ENCODE data around the gene MSANTD2.
"Not testable (repeated sequence)": the region's sequence is repeated elsewhere in the genome, so short reads cannot be mapped to it uniquely, and the experiment has no call there.

The MSANTD2 gene

DNA sequence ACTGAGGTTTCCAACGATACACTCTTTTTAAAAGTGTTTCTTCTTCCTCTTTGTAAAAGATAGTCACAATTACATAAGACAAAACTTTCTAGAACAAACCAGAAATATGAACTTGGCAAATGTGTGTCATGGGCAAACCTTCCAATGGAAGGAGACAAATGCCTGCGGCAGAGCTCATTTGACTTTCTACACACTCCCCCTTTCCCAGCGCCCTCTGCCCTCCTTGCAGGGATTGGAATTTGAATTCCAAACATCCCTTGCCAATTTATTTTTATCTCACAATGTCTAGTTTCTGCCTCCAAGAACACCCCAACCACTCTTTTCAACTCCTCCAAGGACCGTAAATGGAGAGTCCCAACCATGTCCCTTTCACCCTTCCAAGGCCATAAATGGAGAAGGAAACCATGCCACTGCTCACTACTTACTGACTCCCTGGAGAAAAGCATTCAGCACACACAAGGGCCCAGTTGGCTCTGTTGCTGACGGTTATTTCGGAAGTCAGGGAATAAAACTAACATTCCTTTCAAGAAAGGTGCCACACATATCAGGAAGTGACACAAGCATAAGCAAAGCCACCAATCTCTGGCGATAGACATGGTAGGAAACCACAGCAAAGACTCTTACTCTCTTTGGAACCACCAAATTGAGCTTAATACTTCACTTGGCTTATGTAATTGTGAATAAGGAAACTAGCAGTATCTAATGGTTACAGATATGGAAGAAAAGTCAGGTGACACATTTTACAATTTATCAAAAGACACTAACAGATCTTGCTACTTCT is 23.2 kb downstream of the MSANTD2 start:
- no peak overlapping the region for H3K9ac ChIP-seq (ENCODE audit: low read length in 2 of 2)
- no peaks in the 10 kb centered on the region for H3K4me1 ChIP-seq (ENCODE audit: control insufficient read depth, insufficient read depth, low read length)
- H3K27me3 ChIP-seq (ENCODE audit: control insufficient read depth in 1 of 2, insufficient read depth in 2 of 2, low read length in 2 of 2): no peaks in the 10 kb centered on the region
- no peak overlapping the region for H3K27ac ChIP-seq (ENCODE audit: low read length)
- H3K36me3 ChIP-seq (ENCODE audit: control insufficient read depth in 2 of 2, insufficient read depth in 2 of 2, low read length in 2 of 2): peaks cover 0 to under 1% of the 10 kb centered on the region in 2 donors
- H3K9me3 ChIP-seq (ENCODE audit: control insufficient read depth in 2 of 2, low read length in 2 of 2): no peaks in the 10 kb centered on the region
- no peak overlapping the region for H3K4me3 ChIP-seq (ENCODE audit: low read length in 2 of 2)

DNA sequence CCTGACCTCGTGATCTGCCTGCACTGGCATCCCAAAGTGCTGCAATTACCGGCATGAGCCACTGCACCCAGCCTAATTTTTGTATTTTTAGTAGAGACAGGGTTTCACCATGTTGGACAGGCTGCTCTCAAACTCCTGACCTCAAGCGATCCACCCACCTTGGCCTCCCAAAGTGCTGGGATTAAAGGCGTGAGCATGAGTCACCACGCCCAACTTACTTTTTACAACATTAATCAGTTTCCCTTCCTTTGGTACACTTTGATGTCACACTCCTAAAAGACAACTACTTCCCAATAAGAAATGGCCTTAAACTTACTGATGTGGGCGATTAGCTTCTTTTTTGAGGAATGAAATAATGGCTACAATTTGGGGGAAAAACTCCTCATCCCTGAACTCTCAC is 29.2 kb downstream of the MSANTD2 start:
- not testable (repeated sequence) for H3K27ac ChIP-seq (ENCODE audit: low read length); H3K4me3 ChIP-seq (ENCODE audit: low read length in 2 of 2); H3K9me3 ChIP-seq (ENCODE audit: control insufficient read depth in 2 of 2, low read length in 2 of 2); H3K9ac ChIP-seq (ENCODE audit: low read length in 2 of 2); H3K27me3 ChIP-seq (ENCODE audit: control insufficient read depth in 1 of 2, insufficient read depth in 2 of 2, low read length in 2 of 2); H3K4me1 ChIP-seq (ENCODE audit: control insufficient read depth, insufficient read depth, low read length)
- H3K36me3 ChIP-seq (ENCODE audit: control insufficient read depth in 2 of 2, insufficient read depth in 2 of 2, low read length in 2 of 2): peaks cover 10 to 17% of the 10 kb centered on the region in 2 donors

DNA sequence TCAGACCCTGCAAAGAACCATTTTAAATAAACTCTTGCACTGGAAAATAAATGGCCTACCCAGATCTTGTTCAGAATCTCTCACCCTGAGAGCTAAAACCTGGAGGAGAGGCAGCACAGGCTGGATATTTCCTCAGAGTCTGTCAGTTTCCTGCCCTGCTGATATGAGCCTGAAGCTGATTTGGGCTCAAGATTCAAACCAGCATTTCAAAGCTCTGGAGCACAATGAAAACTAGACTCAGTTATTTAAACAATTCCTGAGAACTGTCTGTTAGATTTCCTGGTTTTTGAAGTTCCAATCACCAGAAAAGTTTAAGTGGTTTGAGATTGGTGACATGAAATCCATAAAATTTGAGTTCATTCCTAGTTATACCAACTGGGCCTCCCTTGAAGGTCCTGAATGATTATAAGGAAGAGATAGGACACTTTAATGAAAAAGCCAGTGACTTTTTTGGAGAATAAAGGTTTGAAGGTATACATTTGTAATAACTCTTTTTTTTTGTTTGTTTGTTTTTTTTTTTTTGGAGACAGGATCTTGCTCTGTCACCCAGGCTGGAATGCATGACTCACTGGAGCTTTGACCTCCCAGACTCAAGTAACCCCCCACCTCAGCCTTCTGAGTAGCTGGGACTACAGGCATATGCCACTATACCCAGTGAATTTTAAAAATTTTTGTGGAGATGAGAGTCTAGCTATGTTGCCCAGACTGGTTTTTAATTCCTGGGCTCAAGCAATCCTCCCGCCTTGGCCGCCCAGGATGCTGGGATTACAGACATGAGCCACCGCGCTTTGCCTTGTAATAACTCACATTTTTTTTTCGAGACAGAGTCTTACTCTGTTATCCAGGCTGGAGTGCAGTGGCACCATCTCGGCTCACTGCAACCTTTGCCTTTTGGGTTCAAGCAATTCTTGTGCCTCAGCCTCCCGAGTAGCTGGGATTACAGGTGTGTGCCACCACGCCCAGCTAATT is 30.1 kb downstream of the MSANTD2 start:
- Histone ChIP-seq H3K4me3 (ENCODE audit: low read length in 2 of 2) (no peak overlapping the region), H3K9me3 (ENCODE audit: control insufficient read depth in 2 of 2, low read length in 2 of 2) (no peaks in the 10 kb centered on the region), H3K27me3 (ENCODE audit: control insufficient read depth in 1 of 2, insufficient read depth in 2 of 2, low read length in 2 of 2) (no peaks in the 10 kb centered on the region), H3K27ac (ENCODE audit: low read length) (no peak overlapping the region), H3K4me1 (ENCODE audit: control insufficient read depth, insufficient read depth, low read length) (no peaks in the 10 kb centered on the region), H3K36me3 (ENCODE audit: control insufficient read depth in 2 of 2, insufficient read depth in 2 of 2, low read length in 2 of 2) (peaks cover 10 to 17% of the 10 kb centered on the region in 2 donors), H3K9ac (ENCODE audit: low read length in 2 of 2) (no peak overlapping the region)

DNA sequence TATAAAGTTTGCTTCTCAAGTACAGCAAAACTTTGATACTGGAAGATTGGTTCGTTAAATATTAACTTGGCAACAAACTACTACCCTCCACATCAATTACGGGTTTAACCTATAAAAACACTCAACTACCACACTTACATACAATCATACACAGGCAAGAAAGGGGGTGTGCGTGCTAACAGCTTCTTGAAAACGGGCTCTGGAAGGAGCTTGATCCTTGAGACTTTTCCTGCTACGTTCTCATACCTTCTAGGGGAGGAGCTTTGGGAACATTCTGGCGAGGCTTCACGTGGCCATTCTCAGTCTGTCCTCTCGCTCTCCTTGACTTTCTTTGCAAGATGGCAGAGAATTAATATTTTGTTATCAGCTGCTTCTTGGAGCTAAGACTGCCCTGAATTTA is 31.3 kb downstream of the MSANTD2 start:
- Histone ChIP-seq H3K4me3 (ENCODE audit: low read length in 2 of 2) (no peak overlapping the region), H3K27me3 (ENCODE audit: control insufficient read depth in 1 of 2, insufficient read depth in 2 of 2, low read length in 2 of 2) (no peaks in the 10 kb centered on the region), H3K4me1 (ENCODE audit: control insufficient read depth, insufficient read depth, low read length) (no peaks in the 10 kb centered on the region), H3K9ac (ENCODE audit: low read length in 2 of 2) (no peak overlapping the region), H3K9me3 (ENCODE audit: control insufficient read depth in 2 of 2, low read length in 2 of 2) (no peaks in the 10 kb centered on the region), H3K27ac (ENCODE audit: low read length) (no peak overlapping the region), H3K36me3 (ENCODE audit: control insufficient read depth in 2 of 2, insufficient read depth in 2 of 2, low read length in 2 of 2) (peaks cover 10 to 20% of the 10 kb centered on the region in 2 donors)

DNA sequence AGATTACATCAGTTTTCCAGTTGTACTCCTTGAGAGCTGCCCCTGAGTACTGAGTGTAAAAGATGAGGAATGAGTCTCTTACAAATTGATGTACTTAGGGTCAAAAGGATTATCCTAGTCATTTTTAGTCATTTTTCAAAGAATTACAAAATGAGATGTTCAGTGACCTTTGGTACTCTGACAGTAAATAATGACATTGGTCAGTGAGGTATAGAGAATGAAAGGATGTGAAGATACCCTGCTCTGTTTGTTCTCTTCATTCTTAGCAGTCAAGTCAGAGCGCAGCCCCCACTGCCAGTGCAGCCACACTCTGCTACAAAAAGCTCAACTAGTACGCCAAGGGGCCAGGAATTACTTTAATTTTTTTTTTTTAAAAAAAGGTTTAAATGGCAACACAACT is 34.0 kb downstream of the MSANTD2 start:
- H3K27me3 ChIP-seq (ENCODE audit: control insufficient read depth in 1 of 2, insufficient read depth in 2 of 2, low read length in 2 of 2): peaks cover 8 to 19% of the 10 kb centered on the region in 2 donors
- no peak overlapping the region for H3K9ac ChIP-seq (ENCODE audit: low read length in 2 of 2)
- no peaks in the 10 kb centered on the region for H3K9me3 ChIP-seq (ENCODE audit: control insufficient read depth in 2 of 2, low read length in 2 of 2)
- peaks cover 18% of the 10 kb centered on the region for H3K4me1 ChIP-seq (ENCODE audit: control insufficient read depth, insufficient read depth, low read length)
- H3K4me3 ChIP-seq (ENCODE audit: low read length in 2 of 2): no peak overlapping the region
- H3K27ac ChIP-seq (ENCODE audit: low read length): no peak overlapping the region
- H3K36me3 ChIP-seq (ENCODE audit: control insufficient read depth in 2 of 2, insufficient read depth in 2 of 2, low read length in 2 of 2): peaks cover 10 to 16% of the 10 kb centered on the region in 2 donors

DNA sequence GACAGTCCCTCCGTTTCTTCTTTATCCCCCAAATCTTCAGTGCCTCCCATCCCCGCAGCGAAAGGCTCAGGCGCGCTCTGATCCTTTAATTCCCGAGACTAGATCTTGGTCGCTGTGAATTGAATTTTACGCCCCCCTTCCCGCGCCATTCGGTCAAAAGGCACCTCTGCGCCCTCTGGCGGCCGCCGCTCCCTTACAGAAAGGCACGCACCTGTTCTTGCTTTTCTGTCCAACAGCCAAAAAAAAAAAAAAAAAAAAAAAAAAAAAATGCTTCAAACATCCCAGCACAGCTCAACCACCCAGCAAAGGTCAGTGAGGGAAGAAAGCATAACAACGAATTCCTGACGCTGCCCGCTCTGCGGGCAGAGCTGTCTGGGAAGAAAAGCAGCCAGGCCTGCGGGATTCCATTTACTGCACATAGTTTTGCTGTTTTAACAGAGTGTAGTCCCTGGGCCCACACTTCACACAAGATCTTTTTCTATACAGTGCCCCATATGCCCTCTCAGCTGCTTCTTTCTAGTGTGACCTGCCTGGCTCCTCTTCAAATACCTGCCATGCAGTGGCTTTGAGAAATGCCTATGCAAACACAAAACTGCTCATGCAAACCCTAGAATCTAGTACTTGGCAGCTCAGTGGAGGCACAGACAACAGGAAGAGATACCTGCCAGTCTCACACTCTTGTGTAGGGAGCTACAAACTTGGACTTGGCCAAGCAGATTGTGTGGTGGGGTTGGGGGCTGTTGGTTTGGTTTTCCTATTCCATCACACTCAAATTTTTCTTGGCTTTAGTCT is 36.9 kb downstream of the MSANTD2 start:
- peaks cover 10 to 12% of the 10 kb centered on the region in 2 donors for H3K36me3 ChIP-seq (ENCODE audit: control insufficient read depth in 2 of 2, insufficient read depth in 2 of 2, low read length in 2 of 2)
- H3K4me3 ChIP-seq (ENCODE audit: low read length in 2 of 2): peak overlapping the region; percentile 49 to 77
- H3K9me3 ChIP-seq (ENCODE audit: control insufficient read depth in 2 of 2, low read length in 2 of 2): no peaks in the 10 kb centered on the region
- H3K27me3 ChIP-seq (ENCODE audit: control insufficient read depth in 1 of 2, insufficient read depth in 2 of 2, low read length in 2 of 2): peaks cover 33 to 47% of the 10 kb centered on the region in 2 donors
- no peak overlapping the region for H3K9ac ChIP-seq (ENCODE audit: low read length in 2 of 2)
- no peak overlapping the region for H3K27ac ChIP-seq (ENCODE audit: low read length)
- H3K4me1 ChIP-seq (ENCODE audit: control insufficient read depth, insufficient read depth, low read length): peaks cover 37% of the 10 kb centered on the region

DNA sequence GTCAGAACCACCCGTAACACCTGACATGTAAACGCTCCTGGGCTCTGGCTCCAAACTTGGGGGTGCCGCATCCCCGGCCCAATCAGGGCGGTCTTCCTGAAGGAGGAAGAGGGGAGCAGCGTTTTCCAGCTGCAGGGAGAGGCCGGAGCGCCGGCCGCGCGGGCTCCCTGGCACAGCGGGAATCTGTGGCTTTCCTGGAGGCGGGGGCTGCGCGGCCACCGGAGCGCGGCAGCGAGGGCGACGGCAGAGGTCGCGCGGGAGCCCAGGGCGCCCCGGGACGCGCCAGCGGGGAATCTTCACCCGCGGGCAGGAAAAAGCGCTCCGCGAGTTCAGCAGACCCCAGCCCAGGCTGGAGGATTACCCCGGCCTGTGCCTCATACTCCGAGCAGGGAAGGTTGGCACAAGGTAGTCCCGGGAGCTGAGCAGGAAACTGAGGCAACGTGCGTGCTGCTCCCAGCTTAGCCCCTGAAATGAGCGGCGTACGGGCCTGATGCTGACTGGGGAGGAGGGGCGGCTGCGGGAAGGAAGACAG is 37.5 kb downstream of the MSANTD2 start:
- Histone ChIP-seq H3K4me3 (ENCODE audit: low read length in 2 of 2) (peak overlapping the region; percentile 49 to 77), H3K27me3 (ENCODE audit: control insufficient read depth in 1 of 2, insufficient read depth in 2 of 2, low read length in 2 of 2) (peaks cover 37 to 53% of the 10 kb centered on the region in 2 donors), H3K36me3 (ENCODE audit: control insufficient read depth in 2 of 2, insufficient read depth in 2 of 2, low read length in 2 of 2) (peaks cover 8 to 12% of the 10 kb centered on the region in 2 donors), H3K9me3 (ENCODE audit: control insufficient read depth in 2 of 2, low read length in 2 of 2) (no peaks in the 10 kb centered on the region), H3K4me1 (ENCODE audit: control insufficient read depth, insufficient read depth, low read length) (peaks cover 42% of the 10 kb centered on the region), H3K27ac (ENCODE audit: low read length) (no peak overlapping the region), H3K9ac (ENCODE audit: low read length in 2 of 2) (peak overlapping the region in 1 of 2 donors; percentile 13)

DNA sequence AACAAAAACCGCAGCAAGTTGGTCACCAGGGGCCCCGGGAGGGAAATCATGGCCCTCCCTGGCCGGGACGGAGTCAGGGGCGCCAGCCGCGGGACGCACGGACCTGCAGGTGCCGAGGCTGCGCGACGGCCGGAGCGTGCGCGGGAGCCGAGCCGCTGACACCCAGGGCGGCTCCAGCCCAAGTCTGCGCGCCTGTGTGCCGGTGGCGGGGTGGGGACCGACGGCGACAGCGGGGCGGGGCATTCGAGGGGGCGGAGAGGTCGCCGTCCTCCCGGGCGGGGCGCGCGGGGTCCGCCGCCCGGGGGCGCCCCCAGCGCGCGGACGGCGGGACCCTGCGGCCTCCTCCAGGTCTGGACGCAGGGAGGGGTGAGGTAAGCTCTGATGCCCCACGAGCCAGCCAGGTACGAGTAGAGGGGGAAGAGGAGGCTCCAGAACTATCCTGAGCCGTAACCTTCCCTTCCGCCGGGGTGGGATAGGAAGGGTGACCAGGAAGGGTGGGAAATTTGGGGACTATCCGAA is 38.0 kb downstream of the MSANTD2 start, which contains the start of gene ESAM:
Gene ESAM, minus strand, starts transcription at position 186 of the 519 bp plus-strand sequence. Its CDS starts 136 bp downstream, at position 50.
- H3K4me1 ChIP-seq (ENCODE audit: control insufficient read depth, insufficient read depth, low read length): peaks cover 43% of the 10 kb centered on the region
- peak within 1 kb of the TSS; percentile 22 to 36 for H3K9ac ChIP-seq (ENCODE audit: low read length in 2 of 2)
- peaks cover 42 to 57% of the 10 kb centered on the region in 2 donors for H3K27me3 ChIP-seq (ENCODE audit: control insufficient read depth in 1 of 2, insufficient read depth in 2 of 2, low read length in 2 of 2)
- no peaks in the 10 kb centered on the region for H3K9me3 ChIP-seq (ENCODE audit: control insufficient read depth in 2 of 2, low read length in 2 of 2)
- H3K36me3 ChIP-seq (ENCODE audit: control insufficient read depth in 2 of 2, insufficient read depth in 2 of 2, low read length in 2 of 2): peaks cover 2 to 8% of the 10 kb centered on the region in 2 donors
- peak within 1 kb of the TSS; percentile 49 to 77 for H3K4me3 ChIP-seq (ENCODE audit: low read length in 2 of 2)
- peak within 1 kb of the TSS; percentile 69 for H3K27ac ChIP-seq (ENCODE audit: low read length)

DNA sequence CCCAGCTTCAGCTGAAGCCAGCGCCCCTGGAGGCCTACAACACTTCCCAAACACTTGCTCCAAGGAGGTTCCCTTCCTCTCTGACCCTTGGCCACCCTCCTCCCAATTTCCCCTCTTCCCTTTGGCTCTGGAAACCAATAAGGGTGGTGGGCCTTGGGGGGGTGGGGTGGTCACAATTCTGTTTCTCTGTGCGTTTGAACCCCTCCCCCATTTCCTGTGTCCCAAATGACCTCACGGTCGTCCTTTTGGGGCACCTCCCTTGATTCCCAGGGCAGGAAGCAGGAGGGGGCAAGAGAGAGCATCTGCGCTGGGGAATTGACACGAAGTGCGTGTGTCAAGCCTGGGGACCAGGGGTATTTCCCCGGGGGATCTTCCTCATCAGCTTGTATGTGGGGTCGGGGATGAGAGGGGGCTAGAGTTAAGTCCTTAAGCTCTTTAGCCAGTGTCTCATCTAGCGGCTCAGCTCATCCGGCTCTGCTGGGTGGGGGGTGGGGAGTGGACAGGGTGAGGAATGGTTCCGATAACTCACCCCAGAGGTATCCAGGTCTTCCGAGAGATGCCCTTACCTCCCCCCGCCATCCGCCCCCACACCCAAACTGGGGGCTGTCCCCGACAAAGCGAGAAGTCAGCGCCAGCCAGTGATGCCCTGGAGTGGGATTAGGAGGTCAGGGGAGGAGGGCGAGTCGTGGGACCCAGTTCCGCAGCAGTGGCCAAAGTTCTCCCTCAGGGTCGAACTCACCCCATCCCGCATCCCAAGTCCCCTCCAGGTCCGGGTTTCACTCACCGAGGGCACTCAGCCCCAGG is 38.7 kb downstream of the MSANTD2 start:
- peak overlapping the region; percentile 22 to 36 for H3K9ac ChIP-seq (ENCODE audit: low read length in 2 of 2)
- H3K4me1 ChIP-seq (ENCODE audit: control insufficient read depth, insufficient read depth, low read length): peaks cover 43% of the 10 kb centered on the region
- H3K27me3 ChIP-seq (ENCODE audit: control insufficient read depth in 1 of 2, insufficient read depth in 2 of 2, low read length in 2 of 2): peaks cover 47 to 64% of the 10 kb centered on the region in 2 donors

More for the DNA sequence above, 38.7 kb downstream of the MSANTD2 start:
- H3K27ac ChIP-seq (ENCODE audit: low read length): peak overlapping the region; percentile 69
- H3K4me3 ChIP-seq (ENCODE audit: low read length in 2 of 2): peak overlapping the region in 1 of 2 donors; percentile 77
- no peaks in the 10 kb centered on the region for H3K9me3 ChIP-seq (ENCODE audit: control insufficient read depth in 2 of 2, low read length in 2 of 2)
- H3K36me3 ChIP-seq (ENCODE audit: control insufficient read depth in 2 of 2, insufficient read depth in 2 of 2, low read length in 2 of 2): peaks cover 2 to 4% of the 10 kb centered on the region in 2 donors
